OCI-M2 (cell line): ENCODE results near the gene PHLDB2.

ENCODE experiments used
- DNase-seq: peaks from one replicate; lab custom pipeline; 2025; ENCODE audit not compliant: unreplicated experiment; lab: John Stamatoyannopoulos, UW

The PHLDB2 gene

GRCh38 chr3:111989061-111989678 is 130.1 kb downstream of the PHLDB2 start:
- no peak for DNase-seq

- DNase-seq: no peak
These were observed 134.0 kb downstream of the PHLDB2 start for GRCh38 chr3:111993038-111993437.

- no peak for DNase-seq
These were observed 139.8 kb downstream of the PHLDB2 start, which contains the start of gene TAGLN3 for GRCh38 chr3:111998636-111999483. Gene TAGLN3, plus strand, starts transcription at chr3:111998922. Its CDS starts 501 bp downstream, at chr3:111999423.

GRCh38 chr3:111999484-112000324 is 140.6 kb downstream of the PHLDB2 start:
- DNase-seq: no peak

GRCh38 chr3:112000367-112000771 is 141.3 kb downstream of the PHLDB2 start:
- DNase-seq: no peak

- no peak for DNase-seq
These were observed 141.9 kb downstream of the PHLDB2 start for GRCh38 chr3:112000966-112001365.

GRCh38 chr3:112001526-112001925 is 142.5 kb downstream of the PHLDB2 start:
- no peak for DNase-seq

- DNase-seq: no peak
These were observed 143.3 kb downstream of the PHLDB2 start for GRCh38 chr3:112002096-112002971.

- DNase-seq: no peak
These were observed 144.4 kb downstream of the PHLDB2 start for GRCh38 chr3:112003321-112004080.

- DNase-seq: no peak
These were observed 145.1 kb downstream of the PHLDB2 start for GRCh38 chr3:112004187-112004586.

- no peak for DNase-seq
These were observed 145.6 kb downstream of the PHLDB2 start for GRCh38 chr3:112004669-112005068.

- DNase-seq: no peak
These were observed 146.1 kb downstream of the PHLDB2 start for GRCh38 chr3:112005091-112005672.

- DNase-seq: no peak
These were observed 148.6 kb downstream of the PHLDB2 start for GRCh38 chr3:112007633-112008032.

- no peak for DNase-seq
These were observed 150.6 kb downstream of the PHLDB2 start for GRCh38 chr3:112009670-112010069.

GRCh38 chr3:112010636-112011035 is 151.6 kb downstream of the PHLDB2 start:
- DNase-seq: no peak

GRCh38 chr3:112011376-112011940 is 152.4 kb downstream of the PHLDB2 start:
- DNase-seq: no peak

GRCh38 chr3:112012205-112012992 is 153.3 kb downstream of the PHLDB2 start:
- no peak for DNase-seq

GRCh38 chr3:112013058-112013783 is 154.2 kb downstream of the PHLDB2 start:
- DNase-seq: no peak
